Suprapubic skin (tissue), 4 donors: ENCODE measurements around the gene ZNF784. TPM values are rescaled to one million over a fixed set of nuclear protein-coding genes. Genes with fewer than 3 reads are reported as not detected.

ENCODE experiments used
- DNase-seq, 2 donors: peaks; one replicate each; pipeline ENCODE4 v3.0.0-alpha.2; 2019; ENCODE audit warnings: low spot score in 2 of 2
- H3K27ac ChIP-seq: fragments of 200-600 bp; sonication (generic); one replicate; pipeline ENCODE4 v1.5.1; 2019
- H3K27me3 ChIP-seq: fragments of 200-600 bp; sonication (generic); one replicate; pipeline ENCODE4 v1.5.1; 2019
- H3K36me3 ChIP-seq: fragments of 200-600 bp; sonication (generic); one replicate; pipeline ENCODE4 v1.5.1; 2019
- H3K4me1 ChIP-seq: fragments of 200-600 bp; sonication (generic); one replicate; pipeline ENCODE4 v1.5.1; 2019
- H3K4me3 ChIP-seq: fragments of 200-600 bp; sonication (generic); one replicate; pipeline ENCODE4 v1.5.1; 2019; ENCODE audit warnings: mild to moderate bottlenecking
- H3K9me3 ChIP-seq: fragments of 200-600 bp; sonication (generic); one replicate; pipeline ENCODE4 v1.5.1; 2019
- EP300 ChIP-seq: sonication (generic); formaldehyde crosslinking; IDR thresholded peaks from one replicate; pipeline ENCODE4 v1.6.1; 2017; ENCODE audit warnings: antibody characterized with exemption
- POLR2A ChIP-seq, 2 donors: fragments of 450-650 bp; IDR thresholded peaks; one replicate each; pipeline ENCODE4 v1.6.1; 2017; ENCODE audit warnings: antibody characterized with exemption in 2 of 2, mild to moderate bottlenecking in 2 of 2, moderate library complexity in 2 of 2
- POLR2AphosphoS5 ChIP-seq, 3 donors: sonication (generic); formaldehyde crosslinking; IDR thresholded peaks; one replicate each; pipeline ENCODE4 v1.6.1; 2017; ENCODE audit warnings: antibody characterized with exemption in 3 of 3
- WGBS: methylation state at CpG from one replicate; pipeline ENCODE4 v1.1.5; 2018; 5-methylcytosine and 5-hydroxymethylcytosine counted together
- total RNA-seq, 4 donors: library from RNA; depleted of rRNA; stranded (reverse); fragments of >200 nt; gene quantifications; one replicate each; pipeline ENCODE4 v1.1.0, GENCODE V29; 2016
- TF ChIP-seq, protein P1 (sequence below), 2 donors: fragments of 200-600 bp in 1 of 2; fragments of 450-650 bp in 1 of 2; sonication (generic) in 1 of 2; IDR thresholded peaks; one replicate each; pipeline ENCODE4 v1.5.1; 2016 to 2019; ENCODE audit warnings: antibody characterized with exemption in 2 of 2, mild to moderate bottlenecking in 1 of 2, moderate library complexity in 1 of 2

ZNF784 gene
- total RNA-seq, 4 donors from 2014 or later, result 4.3 to 8.0 (median 6.5) TPM

DNA sequence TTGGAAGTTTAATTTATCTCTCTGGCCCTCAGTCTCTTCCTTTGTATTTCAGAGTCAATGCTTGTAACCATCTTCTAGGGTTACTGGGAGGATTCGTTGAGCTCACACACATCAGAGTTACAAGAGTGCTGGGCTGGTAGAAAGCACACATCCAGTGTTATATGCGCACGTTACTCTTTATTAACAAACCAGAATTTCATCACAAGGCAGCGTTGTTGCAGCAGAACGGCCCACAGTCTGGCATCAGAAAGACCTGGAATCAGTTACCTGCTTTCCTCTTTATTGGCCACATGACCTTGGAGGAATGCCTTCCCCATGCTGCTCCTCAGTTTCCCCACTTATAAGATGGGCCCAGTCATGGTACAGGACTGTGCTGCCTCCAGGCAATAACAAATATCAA is 15.0 kb downstream of the ZNF784 start:
- Histone ChIP-seq H3K4me3 (no peak overlapping the region), H3K27me3 (no peaks in the 10 kb centered on the region), H3K9me3 (no peaks in the 10 kb centered on the region), H3K4me1 (peaks cover 37% of the 10 kb centered on the region), H3K36me3 (peaks cover 29% of the 10 kb centered on the region), H3K27ac (no peak overlapping the region)
- TF ChIP-seq EP300 (no peak), POLR2AphosphoS5 (IDR thresholded peaks at IDR 0.05) (no peak), POLR2A (IDR thresholded peaks at IDR 0.05) (no peak)
- TF ChIP-seq, protein P1, sequence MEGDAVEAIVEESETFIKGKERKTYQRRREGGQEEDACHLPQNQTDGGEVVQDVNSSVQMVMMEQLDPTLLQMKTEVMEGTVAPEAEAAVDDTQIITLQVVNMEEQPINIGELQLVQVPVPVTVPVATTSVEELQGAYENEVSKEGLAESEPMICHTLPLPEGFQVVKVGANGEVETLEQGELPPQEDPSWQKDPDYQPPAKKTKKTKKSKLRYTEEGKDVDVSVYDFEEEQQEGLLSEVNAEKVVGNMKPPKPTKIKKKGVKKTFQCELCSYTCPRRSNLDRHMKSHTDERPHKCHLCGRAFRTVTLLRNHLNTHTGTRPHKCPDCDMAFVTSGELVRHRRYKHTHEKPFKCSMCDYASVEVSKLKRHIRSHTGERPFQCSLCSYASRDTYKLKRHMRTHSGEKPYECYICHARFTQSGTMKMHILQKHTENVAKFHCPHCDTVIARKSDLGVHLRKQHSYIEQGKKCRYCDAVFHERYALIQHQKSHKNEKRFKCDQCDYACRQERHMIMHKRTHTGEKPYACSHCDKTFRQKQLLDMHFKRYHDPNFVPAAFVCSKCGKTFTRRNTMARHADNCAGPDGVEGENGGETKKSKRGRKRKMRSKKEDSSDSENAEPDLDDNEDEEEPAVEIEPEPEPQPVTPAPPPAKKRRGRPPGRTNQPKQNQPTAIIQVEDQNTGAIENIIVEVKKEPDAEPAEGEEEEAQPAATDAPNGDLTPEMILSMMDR (IDR thresholded peaks at IDR 0.05), result no peak
- DNase-seq, result no peak
- WGBS, result 95% methylated on average over 5 of the region's 5 CpGs

DNA sequence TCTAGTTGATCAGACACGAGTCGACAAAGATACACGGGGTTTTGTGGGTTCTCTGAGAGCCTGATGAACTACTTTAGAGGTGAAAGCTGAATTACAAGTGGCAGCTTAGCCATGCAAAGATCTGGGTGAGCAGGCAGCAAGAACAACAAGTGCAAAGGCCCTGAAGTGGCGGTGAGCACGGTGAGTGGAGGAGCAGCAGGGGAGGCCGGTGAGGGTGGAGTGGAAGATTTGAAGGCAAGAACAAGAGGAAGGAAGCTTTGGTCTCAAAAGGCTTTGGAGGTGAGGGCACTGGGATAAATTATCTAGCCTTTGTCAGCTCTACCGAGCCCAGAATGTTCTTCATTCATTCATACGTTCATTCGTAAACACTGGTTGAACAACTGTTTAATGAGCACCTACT is 17.5 kb downstream of the ZNF784 start:
- Histone ChIP-seq H3K9me3 (no peaks in the 10 kb centered on the region), H3K4me3 (no peak overlapping the region), H3K36me3 (peaks cover 27% of the 10 kb centered on the region), H3K4me1 (peaks cover 44% of the 10 kb centered on the region), H3K27ac (no peak overlapping the region), H3K27me3 (no peaks in the 10 kb centered on the region)
- TF ChIP-seq POLR2A (IDR thresholded peaks at IDR 0.05) (no peak), EP300 (no peak), POLR2AphosphoS5 (IDR thresholded peaks at IDR 0.05) (no peak)
- TF ChIP-seq, protein P1 (IDR thresholded peaks at IDR 0.05), result no peak
- WGBS, result 66% methylated on average over 9 of the region's 9 CpGs
- no peak for DNase-seq

DNA sequence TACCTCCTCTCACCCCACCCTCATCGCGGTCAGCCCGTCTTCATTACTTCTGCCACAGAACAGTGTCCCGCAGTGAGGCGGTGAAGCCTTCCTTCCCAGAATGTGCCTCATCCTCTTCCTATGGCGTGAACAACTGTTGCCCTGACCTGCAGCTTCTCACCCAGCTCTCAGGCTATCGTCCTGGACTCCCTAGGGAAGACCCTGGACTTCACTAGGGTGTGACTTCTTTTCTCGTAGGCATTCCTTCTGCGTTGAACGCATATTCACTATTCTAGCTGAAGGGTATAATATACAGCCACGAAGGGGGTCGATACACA is 17.9 kb downstream of the ZNF784 start:
- DNase-seq, result no peak
- H3K9me3 ChIP-seq, result no peaks in the 10 kb centered on the region
- H3K27me3 ChIP-seq, result no peaks in the 10 kb centered on the region
- peaks cover 27% of the 10 kb centered on the region for H3K36me3 ChIP-seq
- peaks cover 43% of the 10 kb centered on the region for H3K4me1 ChIP-seq
- peak overlapping the region; percentile 69 for H3K4me3 ChIP-seq
- no peak for TF ChIP-seq EP300
- TF ChIP-seq POLR2A (IDR thresholded peaks at IDR 0.05), result no peak
- no peak for TF ChIP-seq POLR2AphosphoS5 (IDR thresholded peaks at IDR 0.05)
- TF ChIP-seq, protein P1 (IDR thresholded peaks at IDR 0.05), result no peak
- 12% methylated on average over 12 of the region's 12 CpGs for WGBS
- no peak overlapping the region for H3K27ac ChIP-seq

DNA sequence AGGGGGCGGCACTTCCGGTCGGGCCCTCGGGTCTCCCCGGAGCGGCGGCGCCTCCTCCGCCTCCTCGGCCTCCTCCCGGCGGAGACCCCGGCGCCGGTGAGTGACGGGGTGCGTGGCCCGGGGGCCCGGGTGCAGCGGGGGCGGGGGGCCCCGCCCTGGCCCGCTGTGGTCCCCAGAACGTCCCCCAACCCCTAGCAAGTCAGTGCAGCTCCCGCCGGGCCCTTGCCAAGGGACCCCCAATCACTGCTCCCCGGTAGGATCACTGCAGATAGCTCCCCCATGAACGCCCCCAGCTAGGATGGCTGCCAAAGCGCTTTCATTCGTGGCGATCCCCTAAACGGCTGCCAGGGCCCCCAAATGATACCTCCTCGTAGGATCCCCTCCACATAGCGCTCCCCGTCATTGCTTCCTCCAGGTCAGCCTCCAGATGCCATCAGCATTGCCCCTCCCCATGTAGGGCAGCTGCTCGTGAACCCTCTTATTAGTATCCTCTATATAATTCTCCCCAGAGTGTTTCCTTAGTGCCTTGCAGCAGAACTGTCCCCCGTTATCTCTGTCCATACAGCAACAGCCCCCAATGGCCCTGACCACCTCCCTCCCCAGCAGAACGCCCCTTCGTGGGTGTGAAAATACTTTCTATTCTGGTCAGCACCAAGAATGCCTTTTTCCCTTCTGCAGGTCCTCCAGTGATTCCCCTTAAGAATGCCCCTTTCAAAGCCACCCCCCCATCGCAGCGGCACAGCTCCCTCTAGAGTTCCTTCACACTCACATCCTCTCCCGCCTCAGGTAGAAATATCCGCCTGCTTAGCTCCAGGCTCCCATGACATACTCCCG is 18.5 kb downstream of the ZNF784 start, which contains the start of gene ZNF865:
TSS of gene ZNF865 (plus strand) at position 11 of the 834 bp plus-strand sequence. CDS start 7,972 bp downstream, outside the sequence.
- under 1% methylated on average over 19 of the region's 44 CpGs for WGBS
- Histone ChIP-seq H3K9me3 (no peaks in the 10 kb centered on the region), H3K4me1 (peaks cover 43% of the 10 kb centered on the region), H3K36me3 (peaks cover 27% of the 10 kb centered on the region), H3K27ac (peak within 1 kb of the TSS; percentile 81), H3K4me3 (peak within 1 kb of the TSS; percentile 69), H3K27me3 (no peaks in the 10 kb centered on the region)
- peak; percentile 86 to 88 for DNase-seq
- TF ChIP-seq, protein P1 (IDR thresholded peaks at IDR 0.05), result peak; percentile 20 to 65
- TF ChIP-seq POLR2AphosphoS5 (IDR thresholded peaks at IDR 0.05), result no peak

DNA sequence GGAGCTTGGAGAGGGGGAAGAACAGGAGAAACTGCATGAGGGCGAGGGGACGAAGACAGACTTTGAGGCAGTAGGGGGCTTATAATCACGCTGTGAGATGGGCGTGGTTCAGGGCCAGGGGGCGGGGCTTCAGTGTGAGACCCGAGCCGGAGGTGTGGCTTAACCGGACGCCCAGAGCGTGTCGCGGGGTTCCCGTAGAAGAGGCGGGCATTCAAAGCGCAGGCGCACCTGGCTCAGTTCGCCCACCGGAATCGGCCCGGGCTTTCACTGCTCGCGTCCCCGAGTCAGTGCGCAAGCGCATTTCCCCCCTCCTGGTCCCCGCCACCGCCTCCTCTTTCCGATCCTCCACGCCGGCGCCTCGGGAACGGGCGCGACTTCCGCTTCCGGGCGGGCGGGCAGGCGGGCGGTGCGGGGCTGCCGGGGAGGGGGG is 19.1 kb downstream of the ZNF784 start:
- 0% methylated on average over 14 of the region's 43 CpGs for WGBS
- H3K27ac ChIP-seq, result peak overlapping the region; percentile 81
- peaks cover 47% of the 10 kb centered on the region for H3K4me1 ChIP-seq
- no peaks in the 10 kb centered on the region for H3K27me3 ChIP-seq
- peak; percentile 96 to 99 for DNase-seq
- peaks cover 21% of the 10 kb centered on the region for H3K36me3 ChIP-seq
- H3K9me3 ChIP-seq, result no peaks in the 10 kb centered on the region
- H3K4me3 ChIP-seq, result peak overlapping the region; percentile 69
- TF ChIP-seq, protein P1 (IDR thresholded peaks at IDR 0.05), result no peak
- no peak for TF ChIP-seq EP300
- TF ChIP-seq POLR2AphosphoS5 (IDR thresholded peaks at IDR 0.05), result peak in 2 of 3 donors; percentile 20 to 42
